Astrocyte (in vitro differentiated cells and primary cell): ENCODE data around the gene AGXT2. TPM values are rescaled to one million over a fixed set of nuclear protein-coding genes. Genes with fewer than 3 reads are reported as not detected.

Source experiments
- DNase-seq: peaks from one replicate; pipeline ENCODE4 v3.0.0-alpha.2; 2010; ENCODE audit warnings: low read depth
- FAIRE-seq: peaks from 2 replicates; lab custom pipeline; 2011; peaks lifted over from hg19 to GRCh38; lab: Jason Lieb, UNC
- H2AFZ ChIP-seq: 2 replicates; pipeline ENCODE4 v1.6.0; 2012; ENCODE audit warnings: low read depth, low read length, inconsistent platforms
- H3K27ac ChIP-seq: 2 replicates; pipeline ENCODE4 v1.5.1; 2011; ENCODE audit warnings: low read depth, low read length, inconsistent platforms
- H3K27me3 ChIP-seq: 2 replicates; pipeline ENCODE4 v1.6.0; 2011; ENCODE audit warnings: low read length, inconsistent platforms; ENCODE audit not compliant: insufficient read depth
- H3K36me3 ChIP-seq: 2 replicates; pipeline ENCODE4 v1.5.1; 2011; ENCODE audit warnings: low read length, inconsistent platforms; ENCODE audit not compliant: insufficient read depth
- H3K4me1 ChIP-seq: 2 replicates; pipeline ENCODE4 v1.5.1; 2011; ENCODE audit warnings: low read length, inconsistent platforms; ENCODE audit not compliant: insufficient read depth
- H3K4me2 ChIP-seq: 2 replicates; pipeline ENCODE4 v1.6.0; 2012; ENCODE audit warnings: low read length, inconsistent platforms
- H3K4me3 ChIP-seq: 2 replicates; pipeline ENCODE4 v1.5.1; 2011; ENCODE audit warnings: low read depth, mild to moderate bottlenecking, low read length, inconsistent platforms; ENCODE audit not compliant: insufficient read depth
- H3K79me2 ChIP-seq: 2 replicates; pipeline ENCODE4 v1.6.0; 2012; ENCODE audit warnings: mild to moderate bottlenecking, low read length, inconsistent platforms; ENCODE audit not compliant: insufficient read depth
- H3K9ac ChIP-seq: 2 replicates; pipeline ENCODE4 v1.6.0; 2012; ENCODE audit warnings: mild to moderate bottlenecking, low read length, inconsistent platforms
- H3K9me3 ChIP-seq: 2 replicates; pipeline ENCODE4 v1.5.1; 2012; ENCODE audit warnings: low read depth, mild to moderate bottlenecking, low read length, inconsistent platforms; ENCODE audit not compliant: insufficient read depth
- H4K20me1 ChIP-seq: 2 replicates; pipeline ENCODE4 v1.6.0; 2012; ENCODE audit warnings: low read length, inconsistent platforms; ENCODE audit not compliant: insufficient read depth
- H3K27ac Mint-ChIP-seq: one replicate; pipeline ENCODE4 v1.8.0; 2021; ENCODE audit warnings: mild to moderate bottlenecking, mixed read lengths; ENCODE audit not compliant: unreplicated experiment
- H3K27me3 Mint-ChIP-seq: one replicate; pipeline ENCODE4 v1.8.0; 2021; ENCODE audit warnings: low read depth, mixed read lengths; ENCODE audit not compliant: unreplicated experiment
- H3K36me3 Mint-ChIP-seq: one replicate; pipeline ENCODE4 v1.8.0; 2021; ENCODE audit warnings: low read depth, mixed read lengths; ENCODE audit not compliant: unreplicated experiment
- H3K4me1 Mint-ChIP-seq: one replicate; pipeline ENCODE4 v1.8.0; 2021; ENCODE audit warnings: low read depth, mixed read lengths; ENCODE audit not compliant: unreplicated experiment
- H3K4me3 Mint-ChIP-seq: one replicate; pipeline ENCODE4 v1.8.0; 2021; ENCODE audit warnings: mild to moderate bottlenecking, moderate library complexity, mixed read lengths; ENCODE audit not compliant: unreplicated experiment
- H3K9me3 Mint-ChIP-seq: one replicate; pipeline ENCODE4 v1.8.0; 2021; ENCODE audit warnings: mild to moderate bottlenecking, mixed read lengths; ENCODE audit not compliant: unreplicated experiment
- EZH2 ChIP-seq: IDR thresholded peaks from 2 replicates; pipeline ENCODE4 v1.6.1; 2012; ENCODE audit warnings: mild to moderate bottlenecking, low read length, inconsistent platforms; ENCODE audit not compliant: insufficient read depth
- total RNA-seq: library from RNA; stranded (reverse); gene quantifications from 2 replicates; pipeline ENCODE4 v1.2.1, GENCODE V29; 2021
- TF ChIP-seq, protein P1 (sequence below): IDR thresholded peaks from 2 replicates; pipeline ENCODE4 v1.5.1; 2011; ENCODE audit warnings: low read depth, mild to moderate bottlenecking, inconsistent platforms, low read length, moderate library complexity; ENCODE audit not compliant: insufficient read depth

AGXT2 gene
- total RNA-seq, 1 donor from 2014 or later, result not detected

DNA sequence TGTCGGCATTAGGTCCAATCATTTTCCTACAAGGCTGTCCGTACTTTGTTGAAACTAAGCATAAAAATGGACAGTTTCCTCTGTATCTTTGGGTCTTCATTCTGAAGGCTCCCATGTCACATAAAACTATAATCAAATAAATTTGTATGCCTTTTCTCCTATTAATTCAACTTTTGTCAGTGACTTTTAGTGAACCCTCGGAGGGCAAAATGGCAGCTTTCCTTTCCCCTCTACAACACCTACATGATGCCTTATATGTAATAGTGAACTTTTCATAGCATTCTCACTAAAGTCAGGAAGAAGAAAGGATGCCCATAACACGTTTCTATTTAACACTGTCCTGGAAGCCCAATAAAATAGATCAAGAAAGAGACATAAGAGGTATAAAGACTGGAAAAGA, 5.1 kb upstream of the AGXT2 start:
- Histone ChIP-seq H2AFZ (no peak overlapping the region), H3K27me3 (no peaks in the 10 kb centered on the region), H4K20me1 (no peaks in the 10 kb centered on the region), H3K9ac (no peak overlapping the region), H3K4me1 (no peaks in the 10 kb centered on the region), H3K36me3 (no peaks in the 10 kb centered on the region), H3K79me2 (no peaks in the 10 kb centered on the region), H3K4me2 (no peak overlapping the region), H3K9me3 (no peaks in the 10 kb centered on the region), H3K27ac (no peak overlapping the region), H3K4me3 (no peak overlapping the region)
- Mint-ChIP-seq H3K4me1 (no peaks in the 10 kb centered on the region), H3K4me3 (no peak overlapping the region), H3K9me3 (no peaks in the 10 kb centered on the region), H3K27me3 (peaks cover 2% of the 10 kb centered on the region), H3K27ac (no peak overlapping the region), H3K36me3 (no peaks in the 10 kb centered on the region)
- TF ChIP-seq, protein P1, sequence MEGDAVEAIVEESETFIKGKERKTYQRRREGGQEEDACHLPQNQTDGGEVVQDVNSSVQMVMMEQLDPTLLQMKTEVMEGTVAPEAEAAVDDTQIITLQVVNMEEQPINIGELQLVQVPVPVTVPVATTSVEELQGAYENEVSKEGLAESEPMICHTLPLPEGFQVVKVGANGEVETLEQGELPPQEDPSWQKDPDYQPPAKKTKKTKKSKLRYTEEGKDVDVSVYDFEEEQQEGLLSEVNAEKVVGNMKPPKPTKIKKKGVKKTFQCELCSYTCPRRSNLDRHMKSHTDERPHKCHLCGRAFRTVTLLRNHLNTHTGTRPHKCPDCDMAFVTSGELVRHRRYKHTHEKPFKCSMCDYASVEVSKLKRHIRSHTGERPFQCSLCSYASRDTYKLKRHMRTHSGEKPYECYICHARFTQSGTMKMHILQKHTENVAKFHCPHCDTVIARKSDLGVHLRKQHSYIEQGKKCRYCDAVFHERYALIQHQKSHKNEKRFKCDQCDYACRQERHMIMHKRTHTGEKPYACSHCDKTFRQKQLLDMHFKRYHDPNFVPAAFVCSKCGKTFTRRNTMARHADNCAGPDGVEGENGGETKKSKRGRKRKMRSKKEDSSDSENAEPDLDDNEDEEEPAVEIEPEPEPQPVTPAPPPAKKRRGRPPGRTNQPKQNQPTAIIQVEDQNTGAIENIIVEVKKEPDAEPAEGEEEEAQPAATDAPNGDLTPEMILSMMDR, result no peak
- TF ChIP-seq EZH2, result no peak
- FAIRE-seq, result no peak
- no peak for DNase-seq

DNA sequence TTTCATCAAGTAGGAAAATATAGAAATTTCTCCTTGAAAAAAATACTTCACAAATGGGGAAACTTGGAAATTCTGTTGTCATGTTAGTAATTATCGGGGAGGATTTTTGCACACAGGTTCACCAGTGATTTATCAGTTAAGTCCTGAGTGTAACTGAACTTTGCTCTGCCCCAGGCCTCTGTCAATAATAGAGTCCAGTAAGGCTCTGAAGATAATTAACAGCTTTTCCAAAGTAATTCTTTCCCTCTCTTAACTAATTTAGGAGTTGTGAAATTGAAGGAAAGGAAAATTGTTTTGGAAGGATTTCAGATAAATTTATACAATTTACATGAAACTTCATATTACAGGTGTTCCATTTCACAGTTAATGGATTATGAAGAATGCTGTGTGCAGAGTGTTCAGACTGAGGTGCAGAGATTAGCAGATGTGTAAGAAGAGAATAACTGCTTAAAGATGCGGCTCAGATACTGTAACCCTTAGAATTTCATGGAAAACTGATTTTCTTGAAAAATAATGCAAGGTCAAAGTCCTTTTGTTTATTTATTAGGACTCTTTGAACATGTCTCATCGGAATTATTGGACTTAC, 2.9 kb upstream of the AGXT2 start:
- FAIRE-seq, result no peak

DNA sequence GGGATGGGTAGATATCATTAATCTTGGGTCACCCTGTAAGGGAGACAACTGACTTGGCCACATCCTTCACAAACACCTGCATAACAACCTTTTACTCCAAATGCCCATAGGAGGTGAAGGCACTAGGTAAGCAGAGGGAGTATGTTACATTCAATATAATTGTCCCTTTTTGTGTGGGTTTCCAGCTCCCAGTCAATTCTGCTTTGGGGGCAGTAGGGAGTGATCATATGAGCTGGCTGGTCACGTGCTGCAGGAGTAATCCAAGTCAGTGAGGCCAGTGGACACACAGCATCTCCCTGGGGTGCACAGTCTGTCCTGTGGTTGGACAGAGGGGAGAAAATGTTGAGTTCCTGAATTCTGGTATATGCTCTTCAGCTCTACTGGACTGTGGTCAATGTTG, 1.2 kb upstream of the AGXT2 start:
- TF ChIP-seq, protein P1, result no peak
- TF ChIP-seq EZH2, result no peak
- Histone ChIP-seq H3K4me1 (peaks cover 19% of the 10 kb centered on the region), H3K79me2 (no peaks in the 10 kb centered on the region), H3K9me3 (no peaks in the 10 kb centered on the region), H3K9ac (no peak overlapping the region), H3K4me3 (no peak overlapping the region), H4K20me1 (no peaks in the 10 kb centered on the region), H3K4me2 (no peak overlapping the region), H3K27me3 (no peaks in the 10 kb centered on the region), H3K27ac (no peak overlapping the region), H3K36me3 (no peaks in the 10 kb centered on the region), H2AFZ (no peak overlapping the region)
- Mint-ChIP-seq H3K27ac (no peak overlapping the region), H3K27me3 (peaks cover 2% of the 10 kb centered on the region), H3K4me1 (peaks cover 3% of the 10 kb centered on the region), H3K9me3 (no peaks in the 10 kb centered on the region), H3K4me3 (no peak overlapping the region), H3K36me3 (no peaks in the 10 kb centered on the region)
- FAIRE-seq (no peak), DNase-seq (no peak)

More for the DNA sequence above, 2.9 kb upstream of the AGXT2 start:
- H3K79me2 ChIP-seq, result no peaks in the 10 kb centered on the region
- Mint-ChIP-seq H3K36me3 (no peaks in the 10 kb centered on the region), H3K4me3 (no peak overlapping the region), H3K27ac (no peak overlapping the region), H3K4me1 (peaks cover 3% of the 10 kb centered on the region), H3K27me3 (peaks cover 2% of the 10 kb centered on the region), H3K9me3 (no peaks in the 10 kb centered on the region)
- H3K4me2 ChIP-seq, result no peak overlapping the region
- H3K36me3 ChIP-seq, result no peaks in the 10 kb centered on the region
- H3K27me3 ChIP-seq, result no peaks in the 10 kb centered on the region
- H2AFZ ChIP-seq, result no peak overlapping the region
- H3K9me3 ChIP-seq, result no peaks in the 10 kb centered on the region
- no peaks in the 10 kb centered on the region for H4K20me1 ChIP-seq
- no peak for DNase-seq
- no peak overlapping the region for H3K9ac ChIP-seq
- H3K4me1 ChIP-seq, result peaks cover 19% of the 10 kb centered on the region
- TF ChIP-seq EZH2, result no peak
- TF ChIP-seq, protein P1, result no peak
- H3K4me3 ChIP-seq, result no peak overlapping the region
- no peak overlapping the region for H3K27ac ChIP-seq
